Ovary (tissue), 3 donors: ENCODE measurements around the gene MRTO4.

Experiments used
- EP300 ChIP-seq: sonication (generic); formaldehyde crosslinking; IDR thresholded peaks from one replicate; pipeline ENCODE4 v1.6.1; 2017; ENCODE audit warnings: antibody characterized with exemption
- POLR2A ChIP-seq: fragments of 450-650 bp; IDR thresholded peaks from one replicate; pipeline ENCODE4 v1.6.1; 2017; ENCODE audit warnings: antibody characterized with exemption, mild to moderate bottlenecking, moderate library complexity
- TF ChIP-seq, protein P1 (sequence below), 3 donors: fragments of 450-650 bp in 2 of 3; fragments of 200-600 bp in 1 of 3; IDR thresholded peaks; one replicate each; pipeline versions ENCODE4 v1.5.1 to v1.8.0; 2016 to 2022; ENCODE audit warnings: antibody characterized with exemption in 3 of 3, mild to moderate bottlenecking in 1 of 3
- donor health status: DM: no; HTN: no; CAD: no.

DNA sequence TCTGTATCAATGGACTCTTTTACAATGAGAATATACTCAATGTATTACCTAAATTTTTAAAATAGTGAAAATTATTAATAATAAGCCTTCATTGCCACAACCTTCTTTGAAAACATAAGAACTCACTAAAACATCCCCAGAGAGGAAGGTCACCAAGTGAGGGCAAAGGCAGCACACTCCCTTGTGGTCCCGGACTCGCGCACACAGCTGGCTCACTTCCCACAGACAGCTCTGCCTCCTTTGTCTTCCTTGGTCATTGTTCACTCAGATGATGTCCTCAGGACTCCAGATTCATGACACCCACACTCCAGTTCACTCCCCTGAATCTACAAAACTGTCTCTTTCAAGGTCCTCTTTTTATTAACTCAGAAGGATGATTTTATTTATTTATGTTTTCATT lies 22.4 kb upstream of the MRTO4 start:
- TF ChIP-seq, protein P1, sequence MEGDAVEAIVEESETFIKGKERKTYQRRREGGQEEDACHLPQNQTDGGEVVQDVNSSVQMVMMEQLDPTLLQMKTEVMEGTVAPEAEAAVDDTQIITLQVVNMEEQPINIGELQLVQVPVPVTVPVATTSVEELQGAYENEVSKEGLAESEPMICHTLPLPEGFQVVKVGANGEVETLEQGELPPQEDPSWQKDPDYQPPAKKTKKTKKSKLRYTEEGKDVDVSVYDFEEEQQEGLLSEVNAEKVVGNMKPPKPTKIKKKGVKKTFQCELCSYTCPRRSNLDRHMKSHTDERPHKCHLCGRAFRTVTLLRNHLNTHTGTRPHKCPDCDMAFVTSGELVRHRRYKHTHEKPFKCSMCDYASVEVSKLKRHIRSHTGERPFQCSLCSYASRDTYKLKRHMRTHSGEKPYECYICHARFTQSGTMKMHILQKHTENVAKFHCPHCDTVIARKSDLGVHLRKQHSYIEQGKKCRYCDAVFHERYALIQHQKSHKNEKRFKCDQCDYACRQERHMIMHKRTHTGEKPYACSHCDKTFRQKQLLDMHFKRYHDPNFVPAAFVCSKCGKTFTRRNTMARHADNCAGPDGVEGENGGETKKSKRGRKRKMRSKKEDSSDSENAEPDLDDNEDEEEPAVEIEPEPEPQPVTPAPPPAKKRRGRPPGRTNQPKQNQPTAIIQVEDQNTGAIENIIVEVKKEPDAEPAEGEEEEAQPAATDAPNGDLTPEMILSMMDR (IDR thresholded peaks at IDR 0.05) = no peak
- TF ChIP-seq POLR2A = no peak
- TF ChIP-seq EP300 = no peak
